ENCODE data around the gene ZMYND8.
"Not testable (repeated sequence)": the region's sequence is repeated elsewhere in the genome, so short reads cannot be mapped to it uniquely, and the experiment has no call there.

- TF ChIP-seq ARNT (IDR thresholded peaks at IDR 0.05); FOXM1 (IDR thresholded peaks at IDR 0.05; ENCODE audit: borderline replicate concordance); NFRKB (IDR thresholded peaks at IDR 0.05); ELF4 (IDR thresholded peaks at IDR 0.05); FOXK2 (IDR thresholded peaks at IDR 0.05); BHLHE40 (IDR thresholded peaks at IDR 0.05; ENCODE audit: borderline replicate concordance); SUZ12 (IDR thresholded peaks at IDR 0.05); LEF1 (IDR thresholded peaks at IDR 0.05; ENCODE audit: borderline replicate concordance); HDGF (IDR thresholded peaks at IDR 0.05; ENCODE audit: borderline replicate concordance): not testable (repeated sequence)
- TF ChIP-seq, protein P1, sequence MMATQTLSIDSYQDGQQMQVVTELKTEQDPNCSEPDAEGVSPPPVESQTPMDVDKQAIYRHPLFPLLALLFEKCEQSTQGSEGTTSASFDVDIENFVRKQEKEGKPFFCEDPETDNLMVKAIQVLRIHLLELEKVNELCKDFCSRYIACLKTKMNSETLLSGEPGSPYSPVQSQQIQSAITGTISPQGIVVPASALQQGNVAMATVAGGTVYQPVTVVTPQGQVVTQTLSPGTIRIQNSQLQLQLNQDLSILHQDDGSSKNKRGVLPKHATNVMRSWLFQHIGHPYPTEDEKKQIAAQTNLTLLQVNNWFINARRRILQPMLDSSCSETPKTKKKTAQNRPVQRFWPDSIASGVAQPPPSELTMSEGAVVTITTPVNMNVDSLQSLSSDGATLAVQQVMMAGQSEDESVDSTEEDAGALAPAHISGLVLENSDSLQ (IDR thresholded peaks at IDR 0.05): not testable (repeated sequence)
These were observed 79.0 kb downstream of the ZMYND8 start for GRCh38 chr20:47277535-47277872.
